Activated CD4-positive, alpha-beta T cell treated with anti-CD3 and anti-CD28 coated beads, Interleukin-2, Interleukin-6, amounts not matched to agents 100 ng/mL and 50 ng/mL, durations not matched to agents 16 hours and 8 hours (primary cell): ENCODE data around the gene MRFAP1L1.
A peak's percentile ranks its signal among the peaks of the same experiment; 100 is the strongest.

ENCODE experiments used
- DNase-seq: peaks from one replicate; pipeline ENCODE4 v3.0.0-alpha.2; 2020

The MRFAP1L1 gene

DNA sequence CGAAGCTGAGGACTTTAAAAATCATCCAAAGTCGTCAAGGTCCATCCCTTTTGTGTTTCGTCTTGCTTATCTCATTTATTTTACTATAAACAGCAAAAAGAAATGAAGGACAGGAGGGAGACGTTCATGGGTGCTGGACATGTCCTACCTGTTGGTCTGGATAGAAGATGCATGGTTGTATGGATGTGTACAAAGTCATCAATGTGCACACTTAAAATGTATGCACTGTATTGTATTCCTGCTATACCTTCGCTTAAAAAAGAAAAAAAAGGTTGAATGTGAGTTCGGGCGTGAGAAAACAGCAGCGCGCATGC is 6.0 kb upstream of the MRFAP1L1 start:
- no peak for DNase-seq

DNA sequence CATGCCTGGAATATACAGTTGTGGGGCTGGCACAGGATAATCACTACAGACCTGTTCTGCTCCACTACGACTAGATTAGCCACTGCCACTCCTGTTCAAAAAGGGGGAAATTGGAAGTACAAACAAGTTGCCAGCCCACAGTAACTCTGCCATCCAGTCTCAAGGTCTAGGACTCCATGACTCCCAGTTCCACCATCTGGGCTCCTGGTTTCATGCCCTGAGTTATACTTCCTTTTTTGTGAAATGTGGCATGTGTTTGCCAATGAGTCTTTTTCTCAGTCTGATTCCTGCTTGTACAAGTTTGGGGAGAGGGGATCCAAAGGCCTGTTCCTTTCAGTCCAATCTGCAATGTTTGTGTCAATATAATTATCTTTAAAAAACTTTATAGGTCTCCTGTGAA is 5.3 kb upstream of the MRFAP1L1 start:
- DNase-seq = no peak

GRCh38 chr4:6710996-6711395 is 1.3 kb upstream of the MRFAP1L1 start:
- no peak for DNase-seq

- DNase-seq = no peak
Observed at GRCh38 chr4:6710282-6710681, 617 bp upstream of the MRFAP1L1 start.

DNA sequence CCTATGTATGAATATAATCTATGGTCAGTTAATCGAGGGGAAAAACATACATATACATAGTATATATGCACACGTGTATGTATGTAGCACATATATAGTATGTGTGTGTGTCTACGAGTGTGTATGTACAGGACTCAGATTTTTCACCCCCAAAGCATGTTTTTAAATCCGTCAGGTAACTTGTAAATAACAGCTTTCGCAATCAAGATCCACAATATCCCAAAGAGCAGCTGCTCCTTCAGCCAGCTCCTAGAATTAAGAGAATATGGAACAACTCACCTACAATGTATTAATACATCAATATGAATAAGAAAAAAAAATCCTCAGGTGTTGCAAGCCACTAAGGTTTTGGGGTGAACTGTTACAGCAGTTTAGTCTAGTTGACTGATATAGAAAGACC is 3.5 kb downstream of the MRFAP1L1 start:
- no peak for DNase-seq

DNA sequence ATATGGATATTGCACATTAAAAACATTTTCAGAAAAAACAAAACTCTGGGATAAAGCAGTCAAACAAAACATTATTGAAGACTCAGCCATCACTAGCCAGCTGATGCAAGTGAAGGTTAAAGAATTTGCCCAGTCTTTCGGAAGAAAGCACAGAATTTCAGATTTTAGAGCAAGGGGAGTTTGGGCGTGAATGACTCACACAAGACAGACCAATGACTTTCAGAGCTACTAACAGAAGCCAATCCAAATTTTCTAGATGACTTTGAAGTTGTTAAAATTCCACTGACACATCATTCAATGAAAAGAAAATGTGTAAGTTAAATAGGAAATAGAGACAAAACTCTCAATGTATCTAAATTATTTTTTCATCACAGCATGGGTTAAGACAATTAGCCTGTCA is 4.0 kb downstream of the MRFAP1L1 start:
- DNase-seq = peak; percentile 34

DNA sequence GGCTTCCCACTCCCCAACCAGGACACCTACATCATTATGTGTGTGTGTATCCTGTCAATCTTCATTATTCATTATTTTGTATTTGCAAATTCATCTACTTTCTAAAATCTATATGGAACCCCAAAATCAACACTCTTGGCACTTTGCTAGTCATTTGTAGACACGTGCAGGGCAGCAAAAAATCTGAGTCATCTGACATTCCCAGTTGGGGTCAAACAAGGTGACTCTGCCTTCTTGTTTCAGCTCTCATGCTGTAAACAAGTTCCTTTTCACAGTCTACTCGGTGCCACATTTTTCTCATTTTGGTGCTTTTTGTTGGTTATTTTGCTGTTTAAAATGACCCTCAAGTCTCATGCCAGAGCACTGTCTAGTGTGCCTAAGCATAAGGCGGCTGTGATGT is 5.9 kb downstream of the MRFAP1L1 start:
- peak; percentile 37 for DNase-seq

DNA sequence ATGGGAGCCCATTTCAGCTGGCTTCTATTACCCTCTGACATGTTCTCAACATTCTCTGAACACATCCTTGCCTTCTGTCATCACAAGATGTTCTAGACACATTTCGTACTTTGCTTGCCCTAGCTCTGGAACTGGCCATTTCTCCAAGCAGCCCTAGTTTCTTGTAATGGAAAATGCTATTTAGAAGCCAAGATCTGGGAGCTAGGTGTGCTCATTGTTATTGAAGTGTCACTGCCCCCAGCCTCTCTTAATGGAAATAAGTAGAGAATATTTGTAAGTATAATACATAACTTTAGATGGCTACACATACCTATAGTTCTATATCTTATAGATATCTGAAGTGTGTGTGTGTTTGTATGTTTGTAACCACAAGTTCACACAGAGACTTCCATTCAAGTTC is 6.9 kb downstream of the MRFAP1L1 start:
- DNase-seq = no peak

DNA sequence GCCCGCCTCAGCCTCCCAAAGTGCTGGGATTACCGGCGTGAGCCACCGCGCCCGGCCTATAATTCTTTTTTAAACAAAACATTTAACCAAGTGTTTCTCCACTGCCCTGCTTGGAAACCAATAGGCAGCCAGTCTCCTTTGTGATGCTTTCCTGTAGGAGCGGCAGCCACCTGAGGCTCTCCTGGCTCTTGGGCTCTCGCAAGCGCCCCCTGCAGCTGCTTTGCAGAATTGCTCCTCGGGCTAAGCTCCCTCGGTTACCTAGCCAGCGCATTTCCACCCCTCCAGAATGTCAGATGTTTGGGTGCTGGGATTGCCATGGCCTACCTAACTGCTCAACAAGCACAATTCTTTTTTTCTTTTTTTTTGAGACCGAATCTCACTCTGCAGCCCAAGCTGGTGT is 8.3 kb downstream of the MRFAP1L1 start:
- DNase-seq = peak; percentile 58

- DNase-seq = no peak
Observed at GRCh38 chr4:6699903-6700302, 9.8 kb downstream of the MRFAP1L1 start.

DNA sequence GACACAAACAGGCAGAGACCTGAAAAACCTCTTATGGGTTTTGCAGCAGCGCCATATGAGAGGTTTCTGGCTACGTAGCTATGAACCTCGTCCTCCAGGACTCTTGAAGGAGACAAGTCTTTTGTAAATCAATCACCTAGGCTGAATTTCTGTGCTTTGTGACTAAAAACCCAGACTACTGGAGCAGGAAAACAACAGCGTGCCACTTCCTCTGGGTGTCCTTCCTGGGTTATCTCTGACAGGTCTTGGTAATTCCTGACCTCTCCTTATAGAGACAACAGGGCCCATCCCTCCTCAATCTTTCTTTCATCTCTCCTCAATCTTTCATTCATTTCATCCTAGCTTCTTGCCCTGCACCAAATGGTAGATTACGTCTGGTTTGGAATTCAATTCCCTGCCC is 10.3 kb downstream of the MRFAP1L1 start:
- no peak for DNase-seq

DNA sequence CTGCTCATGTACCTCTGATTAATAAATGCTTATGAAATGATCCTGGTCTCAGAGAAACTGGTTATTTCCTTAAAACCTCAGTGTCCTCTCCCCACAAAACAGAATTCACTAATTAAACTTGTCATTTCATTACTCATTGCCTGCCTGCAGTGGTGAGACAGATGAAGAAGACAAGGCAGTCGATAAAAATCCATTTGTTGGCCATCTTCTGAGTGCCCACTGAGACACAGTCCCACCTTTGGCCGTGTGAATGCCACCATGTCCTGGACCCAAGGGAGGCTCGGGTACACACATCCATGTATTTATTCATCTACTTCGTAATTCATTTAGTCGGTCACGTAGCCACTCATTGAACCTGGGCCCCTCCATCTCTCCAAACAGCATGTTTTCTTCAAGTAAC is 12.5 kb downstream of the MRFAP1L1 start:
- no peak for DNase-seq

DNA sequence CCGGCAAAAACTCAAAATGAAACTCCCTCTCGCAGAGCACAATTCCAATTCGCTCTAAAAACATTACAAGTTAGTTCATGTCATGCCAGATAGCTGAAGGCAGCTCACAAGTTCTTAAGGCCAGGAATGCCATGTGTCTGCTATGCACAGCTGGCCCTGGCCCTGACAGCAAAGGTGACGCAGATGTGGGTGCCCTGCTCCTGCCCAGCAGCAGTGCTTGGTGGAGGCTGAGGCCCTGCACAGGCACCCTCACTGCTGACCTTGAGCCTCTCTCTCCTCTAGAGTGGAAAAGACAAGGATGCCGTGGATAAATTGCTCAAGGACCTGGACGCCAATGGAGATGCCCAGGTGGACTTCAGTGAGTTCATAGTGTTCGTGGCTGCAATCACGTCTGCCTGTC is 13.1 kb downstream of the MRFAP1L1 start:
- DNase-seq = no peak

GRCh38 chr4:6695660-6696610 is 13.7 kb downstream of the MRFAP1L1 start:
- DNase-seq = peak; percentile 81

DNA sequence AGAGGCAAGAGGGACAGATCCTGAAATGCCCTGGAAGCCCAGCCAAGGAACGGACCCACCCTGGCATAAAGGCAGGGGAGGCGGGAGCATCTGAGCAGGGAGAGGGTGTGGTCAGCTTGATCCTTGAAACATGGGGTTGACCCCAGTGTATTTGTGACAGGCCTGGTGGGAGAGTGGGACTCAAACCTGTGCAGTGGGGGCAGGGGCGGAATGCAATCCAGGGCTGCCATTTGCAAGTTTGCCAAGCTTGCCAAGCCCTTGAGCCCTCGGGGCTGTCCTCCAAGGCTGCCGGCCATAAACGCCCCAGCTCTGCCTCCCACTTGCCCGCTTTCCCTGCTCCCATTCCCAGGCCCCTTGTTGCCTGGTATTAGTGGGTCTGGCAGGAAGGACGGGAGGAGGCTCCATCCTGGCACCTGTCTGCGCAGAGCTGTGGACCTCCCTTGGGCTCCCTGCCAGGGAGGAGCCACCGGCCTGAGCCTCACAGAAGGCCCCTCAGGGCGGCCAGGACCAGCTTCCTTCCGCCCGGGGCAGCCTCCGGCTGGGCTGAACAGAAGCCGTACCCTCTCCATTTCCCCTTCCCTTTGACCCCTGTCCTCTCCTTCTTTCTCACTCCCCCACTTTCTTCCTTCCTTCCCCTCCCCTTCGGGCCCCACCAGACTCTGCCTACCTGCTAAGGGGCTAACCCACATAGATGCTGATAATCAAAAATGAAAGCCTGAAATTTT is 15.3 kb downstream of the MRFAP1L1 start:
- peak; percentile 58 for DNase-seq

GRCh38 chr4:6693231-6694176 is 16.2 kb downstream of the MRFAP1L1 start, which contains the start of gene S100P:
TSS of gene S100P (plus strand) at chr4:6693878. CDS start at chr4:6693933, 55 bp downstream.
- no peak for DNase-seq

DNA sequence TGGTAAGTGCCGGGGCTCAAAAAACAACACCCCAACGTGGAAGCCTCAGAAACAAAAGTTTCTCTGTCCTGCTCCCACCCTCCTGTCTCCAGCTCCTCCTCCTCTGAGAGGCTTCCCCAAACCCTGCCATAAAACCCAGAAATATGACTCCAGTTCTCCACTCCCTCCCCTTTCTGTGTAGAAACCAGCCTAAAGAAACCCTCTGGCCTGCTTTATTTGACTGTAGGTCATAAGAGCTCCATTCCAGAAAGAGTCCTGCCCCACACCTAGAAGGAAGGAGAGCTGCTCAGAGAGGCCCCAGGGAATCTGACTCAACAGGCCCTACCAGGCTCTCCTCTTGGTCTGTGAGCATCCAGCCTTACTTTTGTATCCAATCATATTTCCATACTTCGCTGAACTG is 16.9 kb downstream of the MRFAP1L1 start:
- no peak for DNase-seq

- DNase-seq = no peak
Observed at GRCh38 chr4:6692379-6692778, 17.3 kb downstream of the MRFAP1L1 start.

GRCh38 chr4:6689506-6689960 is 20.1 kb downstream of the MRFAP1L1 start:
- DNase-seq = no peak

DNA sequence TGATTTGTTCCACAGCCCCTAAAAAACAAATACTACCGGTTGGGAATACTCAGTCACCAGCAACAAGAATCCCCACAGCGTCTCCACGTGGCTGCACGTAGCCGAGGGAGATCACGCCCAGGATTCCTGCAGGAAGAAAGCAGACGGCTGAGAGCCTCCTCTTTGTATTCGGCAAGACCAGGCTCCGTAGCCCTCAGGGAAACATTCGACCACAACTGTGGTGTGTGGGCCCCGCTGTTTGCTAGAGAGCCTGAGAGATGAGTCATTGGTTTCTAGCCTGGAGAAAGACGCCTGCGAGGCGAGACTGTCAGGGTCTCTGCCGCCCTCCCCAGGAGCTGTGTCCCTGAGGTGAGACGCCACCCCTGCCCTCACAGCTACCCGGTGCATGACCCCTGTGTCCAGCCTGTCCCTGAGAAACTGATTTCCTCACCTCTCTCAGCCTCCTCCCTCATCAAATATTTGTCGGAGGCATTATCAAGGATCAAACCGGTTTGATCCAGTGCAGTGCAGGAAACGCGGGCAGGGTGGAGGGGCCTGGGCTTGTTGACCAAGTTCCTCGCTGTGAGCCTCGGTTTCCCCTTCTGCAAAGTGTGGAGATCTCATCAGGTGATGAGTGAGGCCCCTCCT is 20.7 kb downstream of the MRFAP1L1 start:
- peak; percentile 91 for DNase-seq

GRCh38 chr4:6687947-6688878 is 21.5 kb downstream of the MRFAP1L1 start:
- no peak for DNase-seq
